UCSD-AML1 (cell line): ENCODE results near the gene ZNF146.
A peak's percentile ranks its signal among the peaks of the same experiment; 100 is the strongest.
"Not testable (repeated sequence)": the region's sequence is repeated elsewhere in the genome, so short reads cannot be mapped to it uniquely, and the experiment has no call there.

ENCODE experiments used
- DNase-seq: peaks from one replicate; lab custom pipeline; 2025; ENCODE audit not compliant: unreplicated experiment; lab: John Stamatoyannopoulos, UW

Gene ZNF146

DNA sequence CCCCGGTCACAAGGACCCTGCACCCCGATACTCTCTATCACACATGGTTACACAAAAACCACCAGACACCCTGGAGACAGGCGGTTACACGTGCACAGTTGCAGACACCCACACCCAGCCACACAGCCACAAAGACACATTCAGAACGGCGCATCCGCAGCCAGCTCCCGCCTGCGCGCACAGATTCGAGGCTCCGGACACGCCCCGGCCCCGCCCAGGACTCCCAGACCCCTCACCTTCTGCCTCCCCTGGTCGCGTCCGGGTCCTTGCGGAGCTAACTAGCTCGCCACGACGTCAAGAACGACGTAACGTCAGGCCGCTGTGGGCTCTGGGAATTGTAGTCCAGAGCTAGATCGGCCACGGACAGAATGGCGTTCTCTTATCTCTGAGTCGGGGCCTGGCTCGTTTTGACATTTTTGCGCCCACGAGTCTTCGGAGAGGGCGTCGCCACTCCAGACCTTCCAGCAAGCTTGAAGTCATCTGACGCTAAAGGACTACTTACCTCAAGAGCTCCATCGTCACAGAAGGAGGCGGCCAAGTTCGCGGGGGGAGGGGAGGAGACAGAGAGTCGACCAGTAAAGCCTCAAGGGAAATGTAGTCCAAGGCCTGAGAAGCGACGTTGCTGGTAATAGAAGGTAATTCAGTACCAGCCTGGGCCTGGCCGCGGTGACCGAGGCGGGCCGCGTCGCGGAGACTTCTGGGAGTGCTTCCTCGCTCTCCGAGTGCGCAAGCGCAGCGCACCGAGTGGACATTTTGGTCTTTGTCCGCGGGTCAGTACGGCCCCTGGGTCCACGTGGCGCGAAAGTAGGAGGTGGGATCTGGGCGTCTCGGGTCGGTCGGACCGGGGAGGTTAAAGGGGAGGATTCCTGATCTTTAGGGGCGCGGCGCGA lies at the start of gene ZNF146, which contains the start of gene ZNF565:
ZNF146 (plus strand) TSS at position 721 of the 890 bp plus-strand sequence. CDS start 21,335 bp downstream, outside the sequence.
ZNF565 (minus strand) TSS at position 280 of the 890 bp plus-strand sequence. CDS start 12,680 bp downstream, outside the sequence.
- DNase-seq, result peak; percentile 97

- no peak for DNase-seq
Measured at GRCh38 chr19:36169084-36169760, 45.7 kb upstream of the ZNF146 start.

DNA sequence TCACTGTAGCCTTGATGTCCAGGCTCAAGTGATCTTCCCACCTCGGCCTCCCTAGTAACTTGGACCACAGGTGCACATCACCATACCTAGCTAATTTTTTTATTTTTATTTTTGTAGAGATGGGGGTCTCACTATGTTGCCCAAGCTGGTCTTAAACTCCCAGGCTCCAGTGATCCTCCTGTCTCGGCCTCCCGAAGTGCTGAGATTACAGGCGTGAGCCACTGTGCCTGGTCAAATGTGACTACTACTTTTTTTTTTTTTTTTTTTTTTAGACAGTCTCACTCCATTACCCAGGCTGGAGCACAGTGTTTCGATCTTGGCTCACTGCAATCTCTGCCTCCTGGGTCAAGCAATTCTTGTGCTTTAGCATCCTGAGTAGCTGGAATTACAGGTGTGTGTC lies 42.1 kb upstream of the ZNF146 start:
- DNase-seq, result no peak

- DNase-seq, result not testable (repeated sequence)
Measured at GRCh38 chr19:36173846-36174245, 41.1 kb upstream of the ZNF146 start.

DNA sequence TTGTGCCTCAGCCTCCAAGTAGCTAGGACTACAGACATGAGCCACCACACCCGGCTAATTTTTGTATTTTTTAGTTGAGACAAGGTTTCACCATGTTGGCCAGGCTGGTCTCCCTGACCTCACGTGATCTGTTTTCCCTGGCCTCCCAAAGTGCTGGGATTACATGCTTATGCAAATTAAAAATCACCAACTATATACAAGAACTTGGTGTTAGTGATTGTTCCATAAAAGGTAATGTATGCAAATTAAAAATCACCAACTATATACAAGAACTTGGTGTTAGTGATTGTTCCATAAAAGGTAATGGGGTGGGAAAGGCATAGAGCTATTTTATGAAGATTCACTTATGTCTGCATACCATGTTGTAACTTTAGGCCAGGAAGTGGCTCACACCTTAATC lies 35.8 kb upstream of the ZNF146 start:
- DNase-seq, result not testable (repeated sequence)

DNA sequence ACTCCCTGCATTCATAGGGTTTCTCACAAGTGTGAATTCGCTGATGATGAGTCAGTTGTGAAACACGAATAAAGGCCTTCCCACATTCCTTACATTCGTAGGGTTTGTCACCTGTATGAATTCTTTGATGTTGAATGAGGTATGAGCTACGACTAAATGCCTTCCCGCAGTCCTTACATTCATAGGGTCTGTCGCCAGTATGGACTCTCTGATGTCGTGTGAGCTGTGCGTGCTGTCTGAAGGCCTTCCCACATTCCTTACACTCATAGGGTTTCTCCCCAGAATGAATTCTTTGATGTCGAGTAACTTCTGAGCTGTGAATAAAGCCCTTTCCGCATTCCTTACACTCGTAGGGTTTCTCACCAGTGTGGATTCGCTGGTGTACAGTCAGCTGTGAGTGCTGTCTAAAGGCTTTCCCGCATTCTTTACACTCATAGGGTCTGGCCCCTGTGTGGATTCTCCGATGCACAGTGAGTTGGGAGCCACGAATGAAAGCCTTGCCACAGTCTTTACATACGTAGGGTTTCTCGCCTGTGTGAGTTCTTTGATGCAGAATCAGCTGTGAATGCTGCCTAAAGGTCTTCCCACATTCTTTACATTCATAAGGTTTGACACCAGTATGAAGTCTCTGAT lies 32.2 kb upstream of the ZNF146 start:
- DNase-seq, result no peak

GRCh38 chr19:36183245-36183628 lies 31.7 kb upstream of the ZNF146 start:
- DNase-seq, result no peak

- DNase-seq, result not testable (repeated sequence)
Measured at GRCh38 chr19:36186722-36187121, 28.2 kb upstream of the ZNF146 start.

DNA sequence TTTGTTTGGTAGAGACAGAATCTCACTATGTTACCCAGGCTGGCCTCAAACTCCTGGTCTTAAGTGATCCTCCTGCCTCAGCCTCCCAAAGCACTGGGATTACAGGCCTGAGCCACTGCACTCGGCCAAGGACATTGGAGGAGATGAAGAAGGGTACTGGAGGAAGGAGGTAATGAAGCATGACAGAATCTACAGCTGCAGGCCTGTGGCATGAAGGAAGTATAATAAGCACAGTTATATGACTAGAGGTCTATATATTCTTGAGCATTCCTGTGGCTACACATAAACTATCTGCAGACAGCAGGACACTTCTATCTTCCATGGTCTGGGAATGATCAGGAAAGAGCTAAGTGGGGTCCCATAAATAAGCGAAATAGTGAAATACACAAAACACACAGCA lies 18.7 kb upstream of the ZNF146 start:
- DNase-seq, result no peak

DNA sequence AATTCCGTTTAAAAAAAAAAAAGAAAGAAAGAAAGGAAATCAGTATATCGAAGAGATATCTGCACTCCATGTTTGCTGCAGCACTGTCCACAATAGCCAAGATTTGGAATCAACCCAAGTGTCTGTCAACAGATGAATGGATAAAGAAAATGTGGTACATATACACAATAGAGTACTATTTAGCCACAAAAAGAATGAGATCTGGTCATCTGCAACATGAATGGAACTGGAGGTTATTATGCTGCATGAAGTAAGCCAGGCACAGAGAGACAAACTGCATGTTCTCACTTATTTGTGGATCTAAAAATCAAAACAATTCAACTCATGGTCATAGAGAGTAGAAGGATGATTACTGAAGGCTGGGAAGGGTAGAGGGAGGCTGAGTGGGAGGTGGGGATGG lies 16.8 kb upstream of the ZNF146 start:
- DNase-seq, result no peak

DNA sequence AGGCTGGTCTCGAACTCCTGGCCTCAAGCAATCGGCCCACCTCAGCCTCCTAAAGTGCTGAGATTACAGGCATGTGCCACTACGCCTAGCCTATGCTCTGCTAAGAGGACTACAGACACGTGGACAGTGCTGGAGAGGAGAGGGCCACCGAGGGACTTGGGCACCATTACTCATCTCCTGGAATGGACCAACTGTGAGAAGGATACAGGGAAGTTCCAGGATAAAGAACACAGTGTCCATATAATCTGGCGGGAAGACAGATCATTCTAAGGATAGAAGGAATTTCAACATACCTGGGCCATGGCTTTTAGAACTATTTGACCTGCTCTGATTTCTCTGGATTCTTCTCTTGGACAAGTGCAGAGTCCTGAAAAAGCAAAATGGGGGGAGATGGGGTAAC lies 13.2 kb upstream of the ZNF146 start:
- DNase-seq, result no peak

- DNase-seq, result no peak
Measured at GRCh38 chr19:36203293-36203692, 11.6 kb upstream of the ZNF146 start.

GRCh38 chr19:36207605-36208252 lies 7.2 kb upstream of the ZNF146 start:
- DNase-seq, result no peak

DNA sequence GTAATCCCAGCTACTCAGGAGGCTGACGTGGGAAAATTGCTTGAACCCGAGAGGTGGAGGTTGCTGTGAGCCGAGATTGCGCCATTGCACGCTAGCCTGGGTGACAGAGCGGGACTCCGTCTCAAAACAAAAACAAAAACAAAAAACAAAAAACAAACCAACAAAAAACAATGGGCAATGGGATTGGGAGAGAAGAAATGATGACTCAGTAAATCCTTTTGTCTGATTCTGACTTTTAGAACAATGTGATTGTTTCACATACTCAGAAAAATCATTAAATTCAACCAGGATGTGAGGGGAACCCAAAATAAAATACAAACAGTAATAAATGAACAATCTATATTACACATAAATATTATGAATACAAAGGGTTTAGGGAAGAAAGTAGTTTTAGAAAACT lies 5.5 kb upstream of the ZNF146 start:
- DNase-seq, result no peak

- no peak for DNase-seq
Measured at GRCh38 chr19:36210497-36210896, 4.4 kb upstream of the ZNF146 start.

- DNase-seq, result no peak
Measured at GRCh38 chr19:36212895-36213294, 2.0 kb upstream of the ZNF146 start.

DNA sequence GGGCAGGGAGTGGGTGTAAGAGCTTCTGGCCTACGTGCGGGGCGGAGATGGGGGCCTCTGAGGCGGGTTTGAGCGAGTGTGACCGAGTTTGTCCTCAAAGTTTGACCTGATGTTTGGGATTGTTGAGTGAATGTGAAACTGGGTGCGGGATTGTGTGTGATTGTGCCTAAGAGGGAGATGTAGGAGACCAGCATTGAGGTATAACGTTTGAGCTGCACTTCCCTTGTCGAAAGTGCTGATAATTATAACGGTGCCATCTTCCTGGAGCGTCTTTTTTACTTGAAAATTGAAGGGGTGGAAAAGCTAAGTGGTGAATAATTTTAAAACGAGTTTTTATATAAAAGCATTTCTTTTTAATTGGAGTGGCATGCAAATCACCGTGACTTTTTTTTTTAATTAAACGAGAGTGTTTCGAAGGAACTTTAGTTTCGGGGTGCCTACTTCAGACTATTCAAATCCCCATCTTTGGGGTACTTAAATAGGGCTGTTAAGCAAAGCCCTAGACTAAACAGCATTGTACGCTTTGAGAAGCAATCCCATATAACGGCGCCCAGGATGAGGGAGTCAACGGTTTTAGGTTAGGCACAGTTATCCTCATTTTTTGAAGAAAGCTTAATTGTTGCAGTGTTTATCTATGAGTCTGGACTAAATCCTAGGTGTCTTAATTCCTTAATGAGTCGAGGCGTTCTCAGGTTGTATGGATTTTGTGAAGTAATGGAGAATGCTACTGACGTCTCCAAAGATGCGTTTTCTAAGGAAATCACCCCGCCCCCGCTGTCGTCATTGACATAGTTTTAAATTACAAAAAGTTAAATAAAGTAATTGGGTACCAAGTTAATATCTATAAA lies 594 bp downstream of the ZNF146 start:
- DNase-seq, result no peak

DNA sequence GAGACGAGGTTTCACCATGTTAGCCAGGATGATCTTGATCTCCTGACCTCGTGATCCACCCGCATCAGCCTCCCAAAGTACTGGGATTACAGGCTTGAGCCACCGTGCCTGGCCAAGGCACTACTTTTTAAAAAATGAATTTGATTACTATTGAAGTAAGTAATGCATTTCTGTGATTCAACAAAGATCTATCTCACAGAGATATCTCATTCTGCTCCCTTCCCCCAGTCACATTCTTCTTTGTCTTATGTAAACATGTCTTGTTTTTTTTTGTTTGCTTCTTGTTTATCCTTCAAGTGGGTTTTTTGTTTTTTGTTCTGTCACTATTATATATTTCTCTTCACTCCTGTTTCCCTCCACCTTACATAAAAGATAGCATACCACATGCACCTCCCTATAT lies 6.6 kb downstream of the ZNF146 start:
- no peak for DNase-seq

DNA sequence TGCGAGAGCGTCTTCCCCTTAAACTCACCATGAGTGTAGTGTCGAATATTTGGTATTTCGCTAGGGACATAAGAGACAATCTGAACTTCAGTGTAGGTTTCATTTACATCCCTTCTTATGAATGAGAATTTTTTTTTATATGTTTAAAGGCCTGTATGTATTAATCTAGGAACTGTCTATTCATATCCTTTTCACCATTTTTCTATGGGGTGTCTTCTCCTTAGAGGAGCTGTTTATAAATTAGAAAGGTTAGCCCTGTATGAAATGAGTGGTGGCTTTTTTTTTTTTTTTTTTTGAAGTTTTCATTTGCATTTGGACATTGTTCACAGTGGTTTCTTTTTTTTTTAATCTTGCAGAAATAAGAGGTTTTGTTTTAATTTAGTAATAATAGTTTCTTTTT lies 7.6 kb downstream of the ZNF146 start:
- no peak for DNase-seq

GRCh38 chr19:36225219-36225892 lies 10.4 kb downstream of the ZNF146 start:
- DNase-seq, result no peak
